ENCODE measurements around the gene PTPN14.

DNA sequence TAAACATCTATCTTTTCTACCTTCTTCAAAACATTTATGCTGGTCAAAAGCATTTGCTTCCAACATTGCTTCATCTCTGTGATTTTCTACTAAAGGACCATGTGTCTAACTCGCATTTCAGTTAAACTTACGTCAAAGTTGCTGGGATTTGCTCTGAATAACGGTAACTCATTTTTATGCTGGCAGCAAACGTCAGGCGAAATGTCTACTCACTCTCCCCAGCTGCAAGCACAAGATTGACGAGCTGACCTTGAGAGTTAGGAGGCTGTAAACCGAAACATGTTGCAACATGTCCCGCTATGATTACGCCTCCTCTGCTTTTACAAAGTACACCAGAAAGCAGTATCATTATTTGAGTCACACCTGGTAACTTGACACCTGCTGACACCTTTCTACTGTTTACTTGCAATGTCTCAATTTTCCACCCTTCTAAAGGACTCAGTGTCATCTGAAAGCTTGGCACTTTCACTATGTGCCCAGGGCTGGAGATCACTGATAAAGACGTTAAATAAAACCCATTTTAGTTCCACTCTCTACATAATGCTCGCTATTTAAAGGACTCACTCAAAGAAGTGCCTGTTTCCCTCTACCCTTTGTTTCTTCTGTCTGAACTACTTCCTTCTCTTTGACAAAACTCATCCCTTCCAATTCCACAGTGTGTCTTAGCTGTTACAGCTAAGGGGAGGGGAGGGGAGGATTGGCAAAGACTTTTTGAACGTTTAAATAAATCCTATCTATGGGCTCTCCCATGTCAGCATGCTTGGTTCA, 111.9 kb downstream of the PTPN14 start:
- TF ChIP-seq EZH2 (optimal IDR thresholded peaks at IDR 0.05; ENCODE audit: low read depth, low read length) (no peak), EZH2phosphoT487 (IDR thresholded peaks at IDR 0.05; ENCODE audit: low read length) (no peak)
- TF ChIP-seq, protein P1, sequence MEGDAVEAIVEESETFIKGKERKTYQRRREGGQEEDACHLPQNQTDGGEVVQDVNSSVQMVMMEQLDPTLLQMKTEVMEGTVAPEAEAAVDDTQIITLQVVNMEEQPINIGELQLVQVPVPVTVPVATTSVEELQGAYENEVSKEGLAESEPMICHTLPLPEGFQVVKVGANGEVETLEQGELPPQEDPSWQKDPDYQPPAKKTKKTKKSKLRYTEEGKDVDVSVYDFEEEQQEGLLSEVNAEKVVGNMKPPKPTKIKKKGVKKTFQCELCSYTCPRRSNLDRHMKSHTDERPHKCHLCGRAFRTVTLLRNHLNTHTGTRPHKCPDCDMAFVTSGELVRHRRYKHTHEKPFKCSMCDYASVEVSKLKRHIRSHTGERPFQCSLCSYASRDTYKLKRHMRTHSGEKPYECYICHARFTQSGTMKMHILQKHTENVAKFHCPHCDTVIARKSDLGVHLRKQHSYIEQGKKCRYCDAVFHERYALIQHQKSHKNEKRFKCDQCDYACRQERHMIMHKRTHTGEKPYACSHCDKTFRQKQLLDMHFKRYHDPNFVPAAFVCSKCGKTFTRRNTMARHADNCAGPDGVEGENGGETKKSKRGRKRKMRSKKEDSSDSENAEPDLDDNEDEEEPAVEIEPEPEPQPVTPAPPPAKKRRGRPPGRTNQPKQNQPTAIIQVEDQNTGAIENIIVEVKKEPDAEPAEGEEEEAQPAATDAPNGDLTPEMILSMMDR (IDR thresholded peaks at IDR 0.05; ENCODE audit: low read length): no peak
